Panc1 (cell line): ENCODE measurements around the gene NPHP4. TPM values are rescaled to one million over a fixed set of nuclear protein-coding genes. Genes with fewer than 3 reads are reported as not detected.

Experiments
- ATAC-seq: fragments of 200-7000 bp; cut with Tn5 transposase; 2 replicates; pipeline ENCODE4 v1.9.1; 2020; ENCODE audit warnings: mild to moderate bottlenecking, moderate library complexity
- BruUV-seq: library from RNA; stranded (reverse); fragments of 400-500 nt; replicated peaks from 2 replicates; lab custom pipeline; 2021; lab: Mats Ljungman, UMichigan
- CTCF ChIA-PET: fragments of 300-600 bp; sonication (Branson Sonifier 250); formaldehyde crosslinking; loops from one replicate; lab custom pipeline; 2022; ENCODE audit warnings: antibody characterized with exemption; lab: Charles Lee
- POLR2A ChIA-PET: fragments of 300-600 bp; sonication (Branson Sonifier 250); formaldehyde crosslinking; loops from one replicate; lab custom pipeline; 2022; ENCODE audit warnings: antibody characterized with exemption; lab: Charles Lee
- DNase-seq: peaks from one replicate; pipeline ENCODE4 v3.0.0-alpha.2; 2010; ENCODE audit warnings: low read depth, low spot score
- H3K27ac ChIP-seq: 2 replicates; pipeline ENCODE4 v1.5.1; 2011; ENCODE audit warnings: mild to moderate bottlenecking, low read length, inconsistent platforms
- H3K27me3 ChIP-seq: fragments of 200-500 bp; sonication (Bioruptor generic); 2 replicates; pipeline ENCODE4 v1.6.0; 2014; ENCODE audit warnings: low read length, inconsistent platforms; ENCODE audit not compliant: control insufficient read depth, insufficient read depth
- H3K36me3 ChIP-seq: fragments of 200-500 bp; sonication (Bioruptor generic); 2 replicates; pipeline ENCODE4 v1.5.1; 2014; ENCODE audit warnings: inconsistent platforms, mild to moderate bottlenecking, low read length, moderate library complexity; ENCODE audit not compliant: control insufficient read depth, insufficient read depth
- H3K4me1 ChIP-seq: 2 replicates; pipeline ENCODE4 v1.5.1; 2011; ENCODE audit warnings: inconsistent platforms, mild to moderate bottlenecking, low read length, moderate library complexity; ENCODE audit not compliant: control insufficient read depth, insufficient read depth
- H3K4me3 ChIP-seq, 2 experiments: 2 replicates each; pipeline ENCODE4 v1.5.1; 2011 to 2012; ENCODE audit warnings: low read depth in 2 of 2, low read length in 2 of 2, mild to moderate bottlenecking in 2 of 2, inconsistent platforms in 1 of 2, moderate library complexity in 1 of 2
- H3K9me3 ChIP-seq: fragments of 200-500 bp; sonication (Bioruptor generic); 2 replicates; pipeline ENCODE4 v1.5.1; 2014; ENCODE audit warnings: low read depth, mild to moderate bottlenecking, inconsistent platforms, low read length, moderate library complexity; ENCODE audit not compliant: control insufficient read depth, insufficient read depth
- CTCF ChIP-seq: fragments of 450-650 bp; IDR thresholded peaks from 2 replicates; pipeline ENCODE4 v1.5.1; 2017; ENCODE audit warnings: mild to moderate bottlenecking
- POLR2AphosphoS5 ChIP-seq: IDR thresholded peaks from 2 replicates; pipeline ENCODE4 v1.6.1; 2012; ENCODE audit warnings: mild to moderate bottlenecking, low read depth, low read length, moderate library complexity
- SIN3A ChIP-seq: IDR thresholded peaks from 2 replicates; pipeline ENCODE4 v1.6.1; 2012; ENCODE audit warnings: low read depth, mild to moderate bottlenecking, low read length, moderate library complexity, borderline replicate concordance; ENCODE audit not compliant: insufficient read depth
- TCF7L2 ChIP-seq: IDR thresholded peaks from 2 replicates; pipeline ENCODE4 v1.6.1; 2011; ENCODE audit warnings: mild to moderate bottlenecking, low read depth, low read length, inconsistent platforms
- in situ Hi-C: cut with HindIII; loops from 2 replicates; pipeline ENCODE4 v1.10.0; 2016; ENCODE audit warnings: low sequenced_read_pairs, low pct_unique_long_range_greater_than_20kb
- intact Hi-C: fragments of 100-400 bp; cut with micrococcal nuclease; formaldehyde crosslinking; loops from one replicate; pipeline ENCODE4 v1.10.0; 2022; ENCODE audit not compliant: unreplicated experiment
- total RNA-seq: library from RNA; stranded (reverse); gene quantifications from one replicate; pipeline ENCODE4 v1.2.1, GENCODE V29; 2021; ENCODE audit not compliant: unreplicated experiment
- TF ChIP-seq, protein P1 (sequence below), 2 experiments: IDR thresholded peaks; 2 replicates each; pipeline ENCODE4 v1.6.1; 2011 to 2012; ENCODE audit warnings: low read depth in 2 of 2, control low read depth in 1 of 2, low read length in 1 of 2, mild to moderate bottlenecking in 1 of 2, moderate library complexity in 1 of 2; ENCODE audit not compliant: insufficient read depth in 1 of 2

Gene NPHP4
- total RNA-seq, 1 experiment from 2014 or later, result 20.1 TPM

- POLR2A ChIA-PET, result no interaction called here
- Histone ChIP-seq H3K27ac (no peak overlapping the region), H3K36me3 (no peaks in the 10 kb centered on the region; the same call in 1 of the 2 replicates), H3K9me3 (no peaks in the 10 kb centered on the region), H3K4me1 (no peaks in the 10 kb centered on the region), H3K4me3 (no peak overlapping the region), H3K27me3 (no peaks in the 10 kb centered on the region)
- ATAC-seq, result no peak
- intact Hi-C loops (no loop called here), in situ Hi-C loops (no loop called here)
- no peak for DNase-seq
- no TSS peak for BruUV-seq
- TF ChIP-seq POLR2AphosphoS5 (no peak), TCF7L2 (no peak), SIN3A (no peak), CTCF (no peak)
- TF ChIP-seq, protein P1, sequence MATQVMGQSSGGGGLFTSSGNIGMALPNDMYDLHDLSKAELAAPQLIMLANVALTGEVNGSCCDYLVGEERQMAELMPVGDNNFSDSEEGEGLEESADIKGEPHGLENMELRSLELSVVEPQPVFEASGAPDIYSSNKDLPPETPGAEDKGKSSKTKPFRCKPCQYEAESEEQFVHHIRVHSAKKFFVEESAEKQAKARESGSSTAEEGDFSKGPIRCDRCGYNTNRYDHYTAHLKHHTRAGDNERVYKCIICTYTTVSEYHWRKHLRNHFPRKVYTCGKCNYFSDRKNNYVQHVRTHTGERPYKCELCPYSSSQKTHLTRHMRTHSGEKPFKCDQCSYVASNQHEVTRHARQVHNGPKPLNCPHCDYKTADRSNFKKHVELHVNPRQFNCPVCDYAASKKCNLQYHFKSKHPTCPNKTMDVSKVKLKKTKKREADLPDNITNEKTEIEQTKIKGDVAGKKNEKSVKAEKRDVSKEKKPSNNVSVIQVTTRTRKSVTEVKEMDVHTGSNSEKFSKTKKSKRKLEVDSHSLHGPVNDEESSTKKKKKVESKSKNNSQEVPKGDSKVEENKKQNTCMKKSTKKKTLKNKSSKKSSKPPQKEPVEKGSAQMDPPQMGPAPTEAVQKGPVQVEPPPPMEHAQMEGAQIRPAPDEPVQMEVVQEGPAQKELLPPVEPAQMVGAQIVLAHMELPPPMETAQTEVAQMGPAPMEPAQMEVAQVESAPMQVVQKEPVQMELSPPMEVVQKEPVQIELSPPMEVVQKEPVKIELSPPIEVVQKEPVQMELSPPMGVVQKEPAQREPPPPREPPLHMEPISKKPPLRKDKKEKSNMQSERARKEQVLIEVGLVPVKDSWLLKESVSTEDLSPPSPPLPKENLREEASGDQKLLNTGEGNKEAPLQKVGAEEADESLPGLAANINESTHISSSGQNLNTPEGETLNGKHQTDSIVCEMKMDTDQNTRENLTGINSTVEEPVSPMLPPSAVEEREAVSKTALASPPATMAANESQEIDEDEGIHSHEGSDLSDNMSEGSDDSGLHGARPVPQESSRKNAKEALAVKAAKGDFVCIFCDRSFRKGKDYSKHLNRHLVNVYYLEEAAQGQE (IDR thresholded peaks at IDR 0.05; ENCODE audit: insufficient read depth in 1 of 2, low read depth in 2 of 2, low read length in 1 of 2), result no peak
- CTCF ChIA-PET, result no interaction called here
Observed at GRCh38 chr1:5959087-5959486, 33.1 kb downstream of the NPHP4 start.

- CTCF ChIA-PET, result no interaction called here
- Histone ChIP-seq H3K27me3 (no peaks in the 10 kb centered on the region), H3K9me3 (no peaks in the 10 kb centered on the region), H3K4me3 (no peak overlapping the region), H3K36me3 (no peaks in the 10 kb centered on the region; the same call in 1 of the 2 replicates), H3K4me1 (no peaks in the 10 kb centered on the region), H3K27ac (no peak overlapping the region)
- TF ChIP-seq CTCF (no peak), POLR2AphosphoS5 (no peak), SIN3A (no peak), TCF7L2 (no peak)
- TF ChIP-seq, protein P1 (IDR thresholded peaks at IDR 0.05; ENCODE audit: insufficient read depth in 1 of 2, low read depth in 2 of 2, low read length in 1 of 2), result no peak
- no peak for ATAC-seq
- DNase-seq, result no peak
- intact Hi-C loops, result no loop called here
- in situ Hi-C loops, result no loop called here
- BruUV-seq, result no TSS peak
- POLR2A ChIA-PET, result no interaction called here
Observed at GRCh38 chr1:5956022-5956830, 36.0 kb downstream of the NPHP4 start.
